ENCODE data around the gene GTF3C1.

The GTF3C1 gene

GRCh38 chr16:27566417-27566816 lies 16.7 kb upstream of the GTF3C1 start:
- no peak for DNase-seq (ENCODE audit: low spot score)

- DNase-seq (ENCODE audit: low spot score), result no peak
Measured at GRCh38 chr16:27564224-27564623, 14.5 kb upstream of the GTF3C1 start.

- no peak for DNase-seq (ENCODE audit: low spot score)
Measured at GRCh38 chr16:27561216-27561615, 11.5 kb upstream of the GTF3C1 start.

- DNase-seq (ENCODE audit: low spot score), result no peak
Measured at GRCh38 chr16:27558932-27559331, 9.2 kb upstream of the GTF3C1 start.

GRCh38 chr16:27558434-27558833 lies 8.7 kb upstream of the GTF3C1 start:
- no peak for DNase-seq (ENCODE audit: low spot score)

GRCh38 chr16:27556471-27556870 lies 6.8 kb upstream of the GTF3C1 start:
- DNase-seq (ENCODE audit: low spot score), result no peak

GRCh38 chr16:27551036-27551435 lies 1.3 kb upstream of the GTF3C1 start:
- DNase-seq (ENCODE audit: low spot score), result no peak

- no peak for DNase-seq (ENCODE audit: low spot score)
Measured at GRCh38 chr16:27550582-27550920, 838 bp upstream of the GTF3C1 start.

- DNase-seq (ENCODE audit: low spot score), result no peak
Measured at GRCh38 chr16:27549464-27549745, 308 bp downstream of the GTF3C1 start.

GRCh38 chr16:27547851-27548250 lies 1.9 kb downstream of the GTF3C1 start:
- DNase-seq (ENCODE audit: low spot score), result no peak

- DNase-seq (ENCODE audit: low spot score), result no peak
Measured at GRCh38 chr16:27547134-27547533, 2.6 kb downstream of the GTF3C1 start.

- DNase-seq (ENCODE audit: low spot score), result no peak
Measured at GRCh38 chr16:27544671-27545070, 5.0 kb downstream of the GTF3C1 start.

- DNase-seq (ENCODE audit: low spot score), result no peak
Measured at GRCh38 chr16:27543801-27544200, 5.9 kb downstream of the GTF3C1 start.

- no peak for DNase-seq (ENCODE audit: low spot score)
Measured at GRCh38 chr16:27539636-27540035, 10.1 kb downstream of the GTF3C1 start.

GRCh38 chr16:27539120-27539519 lies 10.6 kb downstream of the GTF3C1 start:
- DNase-seq (ENCODE audit: low spot score), result no peak

GRCh38 chr16:27538528-27538927 lies 11.2 kb downstream of the GTF3C1 start:
- no peak for DNase-seq (ENCODE audit: low spot score)

- no peak for DNase-seq (ENCODE audit: low spot score)
Measured at GRCh38 chr16:27534256-27534655, 15.5 kb downstream of the GTF3C1 start.

GRCh38 chr16:27531826-27532800 lies 17.6 kb downstream of the GTF3C1 start:
- DNase-seq (ENCODE audit: low spot score), result no peak

GRCh38 chr16:27531186-27531585 lies 18.5 kb downstream of the GTF3C1 start:
- DNase-seq (ENCODE audit: low spot score), result no peak

- no peak for DNase-seq (ENCODE audit: low spot score)
Measured at GRCh38 chr16:27529962-27530361, 19.8 kb downstream of the GTF3C1 start.

- DNase-seq (ENCODE audit: low spot score), result no peak
Measured at GRCh38 chr16:27528294-27528693, 21.4 kb downstream of the GTF3C1 start.

- DNase-seq (ENCODE audit: low spot score), result no peak
Measured at GRCh38 chr16:27526180-27526579, 23.5 kb downstream of the GTF3C1 start.

GRCh38 chr16:27522173-27522707 lies 27.5 kb downstream of the GTF3C1 start:
- no peak for DNase-seq (ENCODE audit: low spot score)
